HEK293 (cell line): Measurements from ENCODE around the gene SDHAF1.

Source experiments
- AEBP2 ChIP-seq: fragments of 450-650 bp; formaldehyde crosslinking; IDR thresholded peaks from 2 replicates; pipeline ENCODE4 v1.5.1; 2016; ENCODE audit warnings: missing biosample characterization, missing genetic modification characterization, borderline replicate concordance
- EGR2 ChIP-seq: fragments of 450-650 bp; formaldehyde crosslinking; IDR thresholded peaks from 2 replicates; pipeline ENCODE4 v1.5.1; 2016; ENCODE audit warnings: low read depth, missing biosample characterization, missing genetic modification characterization
- PATZ1 ChIP-seq: fragments of 450-650 bp; formaldehyde crosslinking; IDR thresholded peaks from 2 replicates; pipeline ENCODE4 v1.5.1; 2016; ENCODE audit warnings: missing biosample characterization, missing genetic modification characterization
- PRDM1 ChIP-seq: fragments of 450-650 bp; formaldehyde crosslinking; IDR thresholded peaks from 2 replicates; pipeline ENCODE4; 2016; ENCODE audit warnings: missing biosample characterization, missing genetic modification characterization
- RBAK ChIP-seq: fragments of 450-650 bp; formaldehyde crosslinking; IDR thresholded peaks from 2 replicates; pipeline ENCODE4 v1.5.1; 2016; ENCODE audit warnings: missing biosample characterization, missing genetic modification characterization
- SALL2 ChIP-seq: fragments of 450-650 bp; formaldehyde crosslinking; IDR thresholded peaks from 2 replicates; pipeline ENCODE4 v1.5.0; 2017; ENCODE audit warnings: missing biosample characterization, mild to moderate bottlenecking, missing genetic modification characterization, borderline replicate concordance
- SCRT1 ChIP-seq: fragments of 450-650 bp; formaldehyde crosslinking; IDR thresholded peaks from 2 replicates; pipeline ENCODE4 v1.5.1; 2016; ENCODE audit warnings: missing biosample characterization, missing genetic modification characterization, borderline replicate concordance
- SCRT2 ChIP-seq: fragments of 450-650 bp; formaldehyde crosslinking; IDR thresholded peaks from 2 replicates; pipeline ENCODE4 v1.5.1; 2016; ENCODE audit warnings: missing biosample characterization, missing genetic modification characterization
- ZNF157 ChIP-seq: fragments of 450-650 bp; formaldehyde crosslinking; IDR thresholded peaks from 2 replicates; pipeline ENCODE4 v1.5.1; 2016; ENCODE audit warnings: missing biosample characterization, missing genetic modification characterization
- ZNF239 ChIP-seq: fragments of 450-650 bp; formaldehyde crosslinking; IDR thresholded peaks from 2 replicates; pipeline ENCODE4 v1.5.1; 2016; ENCODE audit warnings: missing biosample characterization, missing genetic modification characterization
- ZNF24 ChIP-seq: fragments of 450-650 bp; formaldehyde crosslinking; IDR thresholded peaks from 2 replicates; pipeline ENCODE4 v1.5.1; 2016; ENCODE audit warnings: missing biosample characterization, missing genetic modification characterization
- ZNF26 ChIP-seq: fragments of 450-650 bp; formaldehyde crosslinking; IDR thresholded peaks from 2 replicates; pipeline ENCODE4 v1.5.1; 2016; ENCODE audit warnings: missing biosample characterization, missing genetic modification characterization
- ZNF280C ChIP-seq: fragments of 450-650 bp; formaldehyde crosslinking; IDR thresholded peaks from 2 replicates; pipeline ENCODE4 v1.5.1; 2016; ENCODE audit warnings: missing biosample characterization, missing genetic modification characterization
- ZNF311 ChIP-seq: fragments of 450-650 bp; formaldehyde crosslinking; IDR thresholded peaks from 2 replicates; pipeline ENCODE4 v1.5.1; 2017; ENCODE audit warnings: missing biosample characterization, missing genetic modification characterization, borderline replicate concordance
- ZNF354C ChIP-seq: fragments of 450-650 bp; formaldehyde crosslinking; IDR thresholded peaks from 2 replicates; pipeline ENCODE4 v1.5.1; 2016; ENCODE audit warnings: missing biosample characterization, missing genetic modification characterization, low read depth, borderline replicate concordance
- ZNF362 ChIP-seq: fragments of 450-650 bp; formaldehyde crosslinking; IDR thresholded peaks from 2 replicates; pipeline ENCODE4 v1.5.1; 2016; ENCODE audit warnings: missing biosample characterization, missing genetic modification characterization
- ZNF404 ChIP-seq: fragments of 450-650 bp; formaldehyde crosslinking; IDR thresholded peaks from 2 replicates; pipeline ENCODE4 v1.5.1; 2017; ENCODE audit warnings: missing biosample characterization, missing genetic modification characterization
- ZNF488 ChIP-seq: fragments of 450-650 bp; formaldehyde crosslinking; IDR thresholded peaks from 2 replicates; pipeline ENCODE4 v1.5.1; 2016; ENCODE audit warnings: missing biosample characterization, missing genetic modification characterization
- ZNF521 ChIP-seq: fragments of 450-650 bp; formaldehyde crosslinking; IDR thresholded peaks from 2 replicates; pipeline ENCODE4 v1.5.1; 2017; ENCODE audit warnings: missing biosample characterization, mild to moderate bottlenecking, missing genetic modification characterization
- ZNF600 ChIP-seq: fragments of 450-650 bp; formaldehyde crosslinking; IDR thresholded peaks from 2 replicates; pipeline ENCODE4 v1.5.1; 2016; ENCODE audit warnings: missing biosample characterization, missing genetic modification characterization
- ZNF623 ChIP-seq: fragments of 450-650 bp; formaldehyde crosslinking; IDR thresholded peaks from 2 replicates; pipeline ENCODE4 v1.5.1; 2016; ENCODE audit warnings: missing biosample characterization, missing genetic modification characterization
- ZNF664 ChIP-seq: fragments of 450-650 bp; formaldehyde crosslinking; IDR thresholded peaks from 2 replicates; pipeline ENCODE4 v1.5.1; 2016; ENCODE audit warnings: missing biosample characterization, missing genetic modification characterization
- ZNF692 ChIP-seq: fragments of 450-650 bp; formaldehyde crosslinking; IDR thresholded peaks from 2 replicates; pipeline ENCODE4 v1.5.1; 2016; ENCODE audit warnings: missing biosample characterization, missing genetic modification characterization

The SDHAF1 gene

GRCh38 chr19:35959040-35959967, 35.7 kb upstream of the SDHAF1 start (continued):
- 0 out of 2 replicates have a peak, but pooled peaks have one; percentile 22 for TF ChIP-seq PATZ1 (tag by site-specific recombination)
- no peak for TF ChIP-seq ZNF664 (tag by site-specific recombination)
- no peak for TF ChIP-seq ZNF157 (tag by site-specific recombination)
- TF ChIP-seq ZNF311 (tag by site-specific recombination): no peak
- peak; percentile 99 for TF ChIP-seq EGR2 (tag by site-specific recombination)
- TF ChIP-seq RBAK (tag by site-specific recombination): no peak
- TF ChIP-seq ZNF521 (tag by site-specific recombination): no peak
- no peak for TF ChIP-seq ZNF404 (tag by site-specific recombination)
- TF ChIP-seq AEBP2 (tag by site-specific recombination): no peak
- no peak for TF ChIP-seq ZNF24 (tag by site-specific recombination)
- no peak for TF ChIP-seq ZNF362 (tag by site-specific recombination)
- no peak for TF ChIP-seq ZNF488 (tag by site-specific recombination)
- TF ChIP-seq SCRT1 (tag by site-specific recombination): no peak
- no peak for TF ChIP-seq ZNF354C
- TF ChIP-seq PRDM1 (tag by site-specific recombination): no peak
- no peak for TF ChIP-seq ZNF600 (tag by site-specific recombination)
- TF ChIP-seq ZNF692: peak; percentile 62; the same call in 1 of the 2 replicates
- TF ChIP-seq ZNF26 (tag by site-specific recombination): no peak
- TF ChIP-seq ZNF239 (tag by site-specific recombination): no peak
- TF ChIP-seq ZNF623 (tag by site-specific recombination): no peak
- no peak for TF ChIP-seq SALL2
- no peak for TF ChIP-seq ZNF280C (tag by site-specific recombination)
- TF ChIP-seq SCRT2 (tag by site-specific recombination): no peak; the same call in 1 of the 2 replicates
